ENCODE data around the gene ADGRG4. TPM values are rescaled to one million over a fixed set of nuclear protein-coding genes. Genes with fewer than 3 reads are reported as not detected.

The ADGRG4 gene
- polyA plus RNA-seq, 1 of the 3 experiments (the other 2 are of a cell fraction): not detected

DNA sequence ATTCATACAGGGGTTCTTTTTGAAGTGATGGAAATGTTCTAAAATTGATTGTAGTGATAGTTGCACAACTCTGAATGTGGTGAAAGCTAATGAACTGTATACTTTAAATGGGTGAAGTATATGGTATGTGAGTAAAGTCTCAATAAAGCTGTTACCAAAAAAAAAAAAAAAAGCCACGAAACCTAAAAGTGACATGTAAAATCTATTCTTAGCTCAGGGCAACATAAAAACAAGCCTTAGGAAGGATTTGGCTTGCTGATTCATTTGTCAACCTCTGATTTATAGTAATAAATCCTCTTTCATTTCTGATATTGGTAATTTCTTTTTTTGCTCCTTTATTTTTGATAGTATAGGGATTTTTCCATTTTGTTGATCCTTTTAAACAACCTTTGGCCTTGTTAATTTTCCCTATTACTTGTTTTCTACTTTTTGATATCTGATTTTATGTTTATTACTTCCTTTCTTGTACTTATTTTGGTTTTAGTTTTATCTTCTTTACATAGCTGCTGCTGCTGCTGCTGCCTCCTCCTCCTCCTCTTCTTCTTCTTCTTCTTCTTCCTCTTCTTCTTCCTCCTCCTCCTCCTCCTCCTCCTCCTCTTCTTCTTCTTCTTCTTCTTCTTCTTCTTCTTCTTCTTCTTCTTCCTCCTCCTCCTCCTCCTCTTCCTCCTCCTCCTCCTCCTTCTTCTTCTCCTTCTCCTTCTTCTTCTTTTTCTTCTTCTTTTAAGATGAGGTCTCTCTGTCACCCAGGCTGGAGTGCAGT is 79.4 kb downstream of the ADGRG4 start:
- CTCF ChIA-PET: interaction anchor here (1.2 kb wide), 1 partner anchor 10 kb away, joined by 3 read pairs; no protein-coding TSS in a partner anchor
- POLR2A ChIA-PET: no interaction called here

GRCh38 chrX:136386173-136386572 is 85.4 kb downstream of the ADGRG4 start:
- H3K4me1 ChIP-seq (ENCODE audit: control insufficient read depth in 1 of 2, insufficient read depth in 2 of 2, low read depth in 1 of 2, low read length in 1 of 2): no peaks in the 10 kb centered on the region
- H3K27me3 ChIP-seq (ENCODE audit: insufficient read depth): no peaks in the 10 kb centered on the region
- H3K4me3 ChIP-seq (ENCODE audit: low read depth in 2 of 2, low read length in 1 of 2): no peak overlapping the region
- WGBS (ENCODE audit: low lambda C conversion rate): 0% methylated on average over 1 of the region's 1 CpG
- H3K9me2 ChIP-seq: no peaks in the 10 kb centered on the region
- H3K4me2 ChIP-seq: no peak overlapping the region
- H3F3A ChIP-seq (replicated peaks; ENCODE audit: insufficient read depth): no peaks in the 10 kb centered on the region
- no peak for DNase-seq
- H3K9me3 ChIP-seq: no peaks in the 10 kb centered on the region
- no peak overlapping the region for H3K9ac ChIP-seq
- ChIA-PET CTCF (no interaction called here), POLR2A (no interaction called here)
- no peaks in the 10 kb centered on the region for H3K36me3 ChIP-seq (replicated peaks in 1 of 2; ENCODE audit: control insufficient read depth in 1 of 2, insufficient read depth in 2 of 2, low read length in 1 of 2)
- H2AFZ ChIP-seq (ENCODE audit: low read depth): no peak overlapping the region
- H4K20me1 ChIP-seq (ENCODE audit: insufficient read depth): no peaks in the 10 kb centered on the region
- no peak overlapping the region for H3K27ac ChIP-seq (ENCODE audit: low read depth in 2 of 2, low read length in 1 of 2)
- no peaks in the 10 kb centered on the region for H3K79me2 ChIP-seq (ENCODE audit: insufficient read depth)
- TF ChIP-seq SMC3 (IDR thresholded peaks at IDR 0.05; ENCODE audit: low read depth, low read length) (no peak), RFX5 (IDR thresholded peaks at IDR 0.05; ENCODE audit: low read length) (no peak), IRF3 (IDR thresholded peaks at IDR 0.05; ENCODE audit: low read depth, low read length) (no peak), RXRA (IDR thresholded peaks at IDR 0.05; ENCODE audit: borderline replicate concordance, low read depth) (no peak), TEAD4 (IDR thresholded peaks at IDR 0.05; ENCODE audit: borderline replicate concordance, insufficient read depth) (no peak), TCF12 (IDR thresholded peaks at IDR 0.05) (no peak), FOXM1 (IDR thresholded peaks at IDR 0.05; ENCODE audit: low read depth) (no peak), RAD21 (IDR thresholded peaks at IDR 0.05; ENCODE audit: low read length) (no peak), USF2 (IDR thresholded peaks at IDR 0.05; ENCODE audit: borderline replicate concordance, low read depth, low read length) (no peak), RCOR1 (IDR thresholded peaks at IDR 0.05; ENCODE audit: low read length) (no peak), SIN3A (IDR thresholded peaks at IDR 0.05; ENCODE audit: borderline replicate concordance, low read depth, low read length) (no peak)
- TF ChIP-seq, protein P1, sequence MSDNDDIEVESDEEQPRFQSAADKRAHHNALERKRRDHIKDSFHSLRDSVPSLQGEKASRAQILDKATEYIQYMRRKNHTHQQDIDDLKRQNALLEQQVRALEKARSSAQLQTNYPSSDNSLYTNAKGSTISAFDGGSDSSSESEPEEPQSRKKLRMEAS (IDR thresholded peaks at IDR 0.05; ENCODE audit: low read depth): no peak
- TF ChIP-seq, protein P2, sequence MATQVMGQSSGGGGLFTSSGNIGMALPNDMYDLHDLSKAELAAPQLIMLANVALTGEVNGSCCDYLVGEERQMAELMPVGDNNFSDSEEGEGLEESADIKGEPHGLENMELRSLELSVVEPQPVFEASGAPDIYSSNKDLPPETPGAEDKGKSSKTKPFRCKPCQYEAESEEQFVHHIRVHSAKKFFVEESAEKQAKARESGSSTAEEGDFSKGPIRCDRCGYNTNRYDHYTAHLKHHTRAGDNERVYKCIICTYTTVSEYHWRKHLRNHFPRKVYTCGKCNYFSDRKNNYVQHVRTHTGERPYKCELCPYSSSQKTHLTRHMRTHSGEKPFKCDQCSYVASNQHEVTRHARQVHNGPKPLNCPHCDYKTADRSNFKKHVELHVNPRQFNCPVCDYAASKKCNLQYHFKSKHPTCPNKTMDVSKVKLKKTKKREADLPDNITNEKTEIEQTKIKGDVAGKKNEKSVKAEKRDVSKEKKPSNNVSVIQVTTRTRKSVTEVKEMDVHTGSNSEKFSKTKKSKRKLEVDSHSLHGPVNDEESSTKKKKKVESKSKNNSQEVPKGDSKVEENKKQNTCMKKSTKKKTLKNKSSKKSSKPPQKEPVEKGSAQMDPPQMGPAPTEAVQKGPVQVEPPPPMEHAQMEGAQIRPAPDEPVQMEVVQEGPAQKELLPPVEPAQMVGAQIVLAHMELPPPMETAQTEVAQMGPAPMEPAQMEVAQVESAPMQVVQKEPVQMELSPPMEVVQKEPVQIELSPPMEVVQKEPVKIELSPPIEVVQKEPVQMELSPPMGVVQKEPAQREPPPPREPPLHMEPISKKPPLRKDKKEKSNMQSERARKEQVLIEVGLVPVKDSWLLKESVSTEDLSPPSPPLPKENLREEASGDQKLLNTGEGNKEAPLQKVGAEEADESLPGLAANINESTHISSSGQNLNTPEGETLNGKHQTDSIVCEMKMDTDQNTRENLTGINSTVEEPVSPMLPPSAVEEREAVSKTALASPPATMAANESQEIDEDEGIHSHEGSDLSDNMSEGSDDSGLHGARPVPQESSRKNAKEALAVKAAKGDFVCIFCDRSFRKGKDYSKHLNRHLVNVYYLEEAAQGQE (IDR thresholded peaks at IDR 0.05; ENCODE audit: low read depth, low read length): no peak

More for the DNA sequence above, 79.4 kb downstream of the ADGRG4 start:
- Histone ChIP-seq H3K9ac (no peak overlapping the region), H3K4me1 (ENCODE audit: control insufficient read depth in 1 of 2, insufficient read depth in 2 of 2, low read depth in 1 of 2, low read length in 1 of 2) (no peaks in the 10 kb centered on the region), H3K27ac (ENCODE audit: low read depth in 2 of 2, low read length in 1 of 2) (no peak overlapping the region), H4K20me1 (ENCODE audit: insufficient read depth) (no peaks in the 10 kb centered on the region), H3K4me2 (no peak overlapping the region), H3K79me2 (ENCODE audit: insufficient read depth) (no peaks in the 10 kb centered on the region), H3F3A (replicated peaks; ENCODE audit: insufficient read depth) (no peaks in the 10 kb centered on the region), H3K36me3 (replicated peaks in 1 of 2; ENCODE audit: control insufficient read depth in 1 of 2, insufficient read depth in 2 of 2, low read length in 1 of 2) (no peaks in the 10 kb centered on the region), H3K9me2 (no peaks in the 10 kb centered on the region), H3K27me3 (ENCODE audit: insufficient read depth) (no peaks in the 10 kb centered on the region), H3K4me3 (ENCODE audit: low read depth in 2 of 2, low read length in 1 of 2) (no peak overlapping the region), H3K9me3 (no peaks in the 10 kb centered on the region), H2AFZ (ENCODE audit: low read depth) (no peak overlapping the region)
- TF ChIP-seq GATA2 (CRISPR knock-in tag; IDR thresholded peaks at IDR 0.05) (no peak), TAF1 (IDR thresholded peaks at IDR 0.05; ENCODE audit: borderline replicate concordance, low read depth, low read length) (no peak), RXRA (IDR thresholded peaks at IDR 0.05; ENCODE audit: borderline replicate concordance, low read depth) (no peak), FOSL2 (IDR thresholded peaks at IDR 0.05; ENCODE audit: borderline replicate concordance, low read depth) (no peak)
- TF ChIP-seq, protein P3, sequence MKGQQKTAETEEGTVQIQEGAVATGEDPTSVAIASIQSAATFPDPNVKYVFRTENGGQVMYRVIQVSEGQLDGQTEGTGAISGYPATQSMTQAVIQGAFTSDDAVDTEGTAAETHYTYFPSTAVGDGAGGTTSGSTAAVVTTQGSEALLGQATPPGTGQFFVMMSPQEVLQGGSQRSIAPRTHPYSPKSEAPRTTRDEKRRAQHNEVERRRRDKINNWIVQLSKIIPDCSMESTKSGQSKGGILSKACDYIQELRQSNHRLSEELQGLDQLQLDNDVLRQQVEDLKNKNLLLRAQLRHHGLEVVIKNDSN (IDR thresholded peaks at IDR 0.05; ENCODE audit: borderline replicate concordance, low read depth): no peak
- no peak for DNase-seq
- WGBS (ENCODE audit: low lambda C conversion rate): 12% methylated on average over 1 of the region's 1 CpG

Measured in SK-N-SH (cell line).